MCF 10A (cell line): ENCODE measurements around the gene TRPM4. TPM values are rescaled to one million over a fixed set of nuclear protein-coding genes. Genes with fewer than 3 reads are reported as not detected.
A peak's percentile ranks its signal among the peaks of the same experiment; 100 is the strongest.

ENCODE experiments used
- BruUV-seq: library from RNA; stranded (reverse); fragments of 400-500 nt; replicated peaks from 2 replicates; lab custom pipeline; 2021; lab: Mats Ljungman, UMichigan
- CTCF ChIA-PET: fragments of 300-600 bp; sonication (Branson Sonifier 250); formaldehyde crosslinking; extraction: SDS; loops from one replicate; lab custom pipeline; 2021; ENCODE audit warnings: antibody characterized with exemption, inconsistent platforms; lab: Yijun Ruan, JAX
- POLR2A ChIA-PET: fragments of 300-600, 350-650 bp; sonication (Branson Sonifier 250); formaldehyde crosslinking; extraction: SDS; loops from one replicate; lab custom pipeline; 2020; ENCODE audit warnings: antibody characterized with exemption, inconsistent platforms; lab: Yijun Ruan, JAX
- DNase-seq: peaks from one replicate; pipeline ENCODE4 v3.0.0-alpha.2; 2018; ENCODE audit not compliant: unreplicated experiment
- H3K27ac Mint-ChIP-seq: one replicate; pipeline ENCODE4 v1.8.0; 2022; ENCODE audit warnings: mild to moderate bottlenecking, low read depth, mixed read lengths; ENCODE audit not compliant: unreplicated experiment
- H3K27me3 Mint-ChIP-seq: one replicate; pipeline ENCODE4 v1.8.0; 2022; ENCODE audit warnings: mixed read lengths; ENCODE audit not compliant: insufficient read depth, unreplicated experiment
- H3K36me3 Mint-ChIP-seq: one replicate; pipeline ENCODE4 v1.8.0; 2022; ENCODE audit warnings: mild to moderate bottlenecking, moderate library complexity, mixed read lengths; ENCODE audit not compliant: insufficient read depth, unreplicated experiment
- H3K4me1 Mint-ChIP-seq: one replicate; pipeline ENCODE4 v1.8.0; 2022; ENCODE audit warnings: mixed read lengths; ENCODE audit not compliant: insufficient read depth, unreplicated experiment
- H3K4me3 Mint-ChIP-seq: one replicate; pipeline ENCODE4 v1.8.0; 2022; ENCODE audit warnings: mild to moderate bottlenecking, moderate library complexity, mixed read lengths; ENCODE audit not compliant: unreplicated experiment
- H3K9me3 Mint-ChIP-seq: one replicate; pipeline ENCODE4 v1.8.0; 2022; ENCODE audit warnings: mixed read lengths; ENCODE audit not compliant: unreplicated experiment
- intact Hi-C: fragments of 100-400 bp; cut with micrococcal nuclease; formaldehyde crosslinking; loops from 2 replicates; pipeline ENCODE4 v1.14.1; 2022
- total RNA-seq: library from RNA; stranded (reverse); gene quantifications from 2 replicates; pipeline ENCODE4 v1.2.3, GENCODE V29; 2022
- TF ChIP-seq, protein P1 (sequence below): fragments of 200-600 bp; IDR thresholded peaks from one replicate; pipeline ENCODE4 v1.8.0; 2022; ENCODE audit warnings: antibody characterized with exemption, mild to moderate bottlenecking; ENCODE audit not compliant: unreplicated experiment

The TRPM4 gene
- total RNA-seq, 1 experiment from 2014 or later = 21.2 TPM

DNA sequence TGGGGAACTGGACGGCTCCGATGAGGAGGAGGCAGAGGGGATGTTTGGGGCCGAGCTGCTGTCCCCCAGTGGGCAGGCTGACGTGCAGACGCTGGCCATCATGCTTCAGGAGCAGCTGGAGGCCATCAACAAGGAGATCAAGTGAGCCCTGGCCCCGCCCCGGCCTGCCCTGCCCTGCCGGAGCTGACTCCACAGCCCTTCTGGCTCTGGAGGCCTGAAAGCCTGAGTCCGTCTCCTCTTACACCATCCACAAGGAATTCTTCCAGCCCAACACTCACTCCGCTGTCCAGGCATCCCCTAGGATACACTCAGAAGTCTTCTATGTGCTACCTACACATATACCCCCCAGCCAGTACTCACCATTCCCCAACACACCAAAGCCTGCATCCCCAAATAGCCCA, 20.8 kb upstream of the TRPM4 start:
- Mint-ChIP-seq H3K27ac (no peak overlapping the region), H3K9me3 (no peaks in the 10 kb centered on the region), H3K27me3 (no peaks in the 10 kb centered on the region), H3K4me1 (peaks cover 7% of the 10 kb centered on the region), H3K4me3 (no peak overlapping the region), H3K36me3 (peaks cover 16% of the 10 kb centered on the region)
- ChIA-PET POLR2A (interaction anchor here (0.7 kb wide), 1 partner anchor 817 kb away, joined by 3 read pairs; no protein-coding TSS in a partner anchor), CTCF (interaction anchor here (1.1 kb wide), 1 partner anchor 39 kb away, joined by 4 read pairs; no protein-coding TSS in a partner anchor)
- intact Hi-C loops = no loop called here
- TF ChIP-seq, protein P1, sequence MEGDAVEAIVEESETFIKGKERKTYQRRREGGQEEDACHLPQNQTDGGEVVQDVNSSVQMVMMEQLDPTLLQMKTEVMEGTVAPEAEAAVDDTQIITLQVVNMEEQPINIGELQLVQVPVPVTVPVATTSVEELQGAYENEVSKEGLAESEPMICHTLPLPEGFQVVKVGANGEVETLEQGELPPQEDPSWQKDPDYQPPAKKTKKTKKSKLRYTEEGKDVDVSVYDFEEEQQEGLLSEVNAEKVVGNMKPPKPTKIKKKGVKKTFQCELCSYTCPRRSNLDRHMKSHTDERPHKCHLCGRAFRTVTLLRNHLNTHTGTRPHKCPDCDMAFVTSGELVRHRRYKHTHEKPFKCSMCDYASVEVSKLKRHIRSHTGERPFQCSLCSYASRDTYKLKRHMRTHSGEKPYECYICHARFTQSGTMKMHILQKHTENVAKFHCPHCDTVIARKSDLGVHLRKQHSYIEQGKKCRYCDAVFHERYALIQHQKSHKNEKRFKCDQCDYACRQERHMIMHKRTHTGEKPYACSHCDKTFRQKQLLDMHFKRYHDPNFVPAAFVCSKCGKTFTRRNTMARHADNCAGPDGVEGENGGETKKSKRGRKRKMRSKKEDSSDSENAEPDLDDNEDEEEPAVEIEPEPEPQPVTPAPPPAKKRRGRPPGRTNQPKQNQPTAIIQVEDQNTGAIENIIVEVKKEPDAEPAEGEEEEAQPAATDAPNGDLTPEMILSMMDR = no peak
- no TSS peak for BruUV-seq
- no peak for DNase-seq

DNA sequence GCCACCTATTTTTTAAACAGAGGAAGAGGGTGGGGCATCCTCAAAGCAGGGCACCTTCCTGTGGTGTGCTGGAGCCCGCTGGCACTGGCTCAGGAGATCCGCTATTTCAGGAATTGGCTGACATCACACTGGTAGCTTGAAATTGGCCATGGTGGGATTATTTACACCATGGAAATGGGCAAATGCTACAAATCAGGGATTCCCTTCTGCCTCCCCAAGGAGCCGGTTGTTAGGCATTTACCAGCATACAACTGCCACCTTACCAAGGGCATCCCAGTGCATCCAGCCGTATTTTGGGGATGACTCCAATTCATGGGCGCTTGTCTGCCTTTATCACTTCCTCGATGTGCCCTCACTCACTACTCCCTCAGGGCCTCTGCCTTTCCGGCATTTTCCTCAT, 16.6 kb upstream of the TRPM4 start:
- no peak overlapping the region for H3K4me3 Mint-ChIP-seq
- peaks cover 6% of the 10 kb centered on the region for H3K36me3 Mint-ChIP-seq
- H3K9me3 Mint-ChIP-seq = no peaks in the 10 kb centered on the region
- DNase-seq = no peak
- intact Hi-C loops = no loop called here
- peaks cover 23% of the 10 kb centered on the region for H3K4me1 Mint-ChIP-seq
- H3K27ac Mint-ChIP-seq = no peak overlapping the region
- H3K27me3 Mint-ChIP-seq = no peaks in the 10 kb centered on the region
- ChIA-PET POLR2A (interaction anchor here (0.7 to 1.0 kb wide), 3 partner anchors 10 to 31 kb away, joined by 3 to 4 read pairs (median 3); no protein-coding TSS in a partner anchor), CTCF (interaction anchor here (0.6 to 1.4 kb wide), 3 partner anchors 8 to 141 kb away, joined by 3 to 7 read pairs (median 4); no protein-coding TSS in a partner anchor)
- no TSS peak for BruUV-seq
- TF ChIP-seq, protein P1 = no peak

DNA sequence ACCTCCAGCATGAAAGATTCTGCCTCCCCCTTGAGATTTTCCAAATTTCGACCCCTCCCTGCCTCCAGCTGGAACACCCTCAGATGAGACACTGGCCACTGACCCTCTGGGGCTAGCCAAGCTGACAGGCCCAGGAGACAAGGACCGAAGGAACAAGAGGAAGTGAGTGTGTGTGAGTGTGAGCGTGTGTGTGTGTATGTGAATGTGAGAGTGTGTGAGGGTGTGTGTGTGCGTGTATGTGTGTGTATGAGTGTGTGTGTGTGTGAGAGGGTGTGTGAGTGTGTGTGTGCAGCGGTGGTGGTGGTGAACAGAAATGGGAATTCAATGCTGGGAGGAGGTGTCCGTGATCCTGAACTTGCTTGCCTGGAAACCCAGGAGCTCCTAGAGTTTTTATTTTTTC, 16.2 kb upstream of the TRPM4 start:
- Mint-ChIP-seq H3K27ac (no peak overlapping the region), H3K4me3 (no peak overlapping the region), H3K4me1 (peaks cover 19% of the 10 kb centered on the region), H3K27me3 (no peaks in the 10 kb centered on the region), H3K36me3 (peaks cover 6% of the 10 kb centered on the region), H3K9me3 (no peaks in the 10 kb centered on the region)
- ChIA-PET POLR2A (interaction anchor here (0.7 to 1.0 kb wide), 3 partner anchors 10 to 31 kb away, joined by 3 to 4 read pairs (median 3); no protein-coding TSS in a partner anchor), CTCF (interaction anchor here (0.6 to 1.4 kb wide), 3 partner anchors 9 to 141 kb away, joined by 3 to 7 read pairs (median 4); no protein-coding TSS in a partner anchor)
- intact Hi-C loops = no loop called here
- no peak for DNase-seq
- no TSS peak for BruUV-seq
- TF ChIP-seq, protein P1 = no peak

DNA sequence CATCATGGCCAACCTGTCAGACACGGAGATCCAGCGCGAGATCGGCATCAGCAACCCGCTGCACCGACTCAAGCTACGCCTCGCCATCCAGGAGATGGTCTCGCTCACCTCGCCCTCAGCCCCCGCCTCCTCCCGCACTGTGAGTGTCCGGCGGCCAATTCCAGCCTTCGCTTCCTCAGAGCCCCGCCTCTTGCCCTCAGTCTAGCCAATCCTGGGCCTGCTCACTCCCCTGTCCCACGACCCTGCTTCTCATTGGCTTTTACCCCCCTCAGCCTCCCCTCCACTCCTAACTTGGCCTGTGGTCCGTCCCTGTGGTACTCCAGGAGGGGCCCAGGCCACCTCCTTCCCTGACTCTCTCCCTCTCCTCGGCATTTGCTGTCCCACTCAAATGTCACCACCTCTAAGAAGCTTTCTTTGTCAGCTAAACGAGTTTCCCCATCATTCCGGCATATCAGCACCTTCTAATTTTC, 14.7 kb upstream of the TRPM4 start:
- CTCF ChIA-PET = interaction anchor here (0.7 to 0.9 kb wide), 4 partner anchors 13 to 62 kb away, joined by 3 to 5 read pairs (median 3); no protein-coding TSS in a partner anchor
- Mint-ChIP-seq H3K4me3 (peak overlapping the region; percentile 85), H3K4me1 (peaks cover 19% of the 10 kb centered on the region), H3K27ac (peak overlapping the region; percentile 53), H3K27me3 (no peaks in the 10 kb centered on the region), H3K9me3 (no peaks in the 10 kb centered on the region), H3K36me3 (peaks cover 6% of the 10 kb centered on the region)
- no TSS peak for BruUV-seq
- intact Hi-C loops = no loop called here
- TF ChIP-seq, protein P1 = no peak
- POLR2A ChIA-PET = interaction anchor here (0.5 to 1.5 kb wide), 6 partner anchors 14 to 154 kb away, joined by 3 to 11 read pairs (median 4); partner anchors contain the start of genes GYS1 and RUVBL2
- DNase-seq = peak; percentile 96
